Neural cell (in vitro differentiated cells): ENCODE data around the gene INO80.

ENCODE experiments used
- CTCF ChIP-seq: fragments of 450-650 bp; IDR thresholded peaks from 2 replicates; pipeline ENCODE4 v1.5.1; 2014; ENCODE audit warnings: antibody characterized with exemption, mild to moderate bottlenecking, moderate library complexity; ENCODE audit not compliant: poor library complexity, severe bottlenecking
- EP300 ChIP-seq: fragments of 450-650 bp; conservative IDR thresholded peaks from 2 replicates; pipeline ENCODE4 v1.6.1; 2014; ENCODE audit warnings: antibody characterized with exemption, mild to moderate bottlenecking, moderate library complexity; ENCODE audit not compliant: poor library complexity, severe bottlenecking
- EZH2 ChIP-seq: fragments of 200-600, 300-800 bp; shearing (Covaris generic), sonication (generic); IDR thresholded peaks from 2 replicates; pipeline ENCODE4 v1.6.1; 2014; ENCODE audit warnings: antibody characterized with exemption, low read length, borderline replicate concordance, mild to moderate bottlenecking; ENCODE audit not compliant: insufficient read depth, poor library complexity, severe bottlenecking
- MXI1 ChIP-seq: fragments of 450-650 bp; conservative IDR thresholded peaks from 2 replicates; pipeline ENCODE4 v1.6.1; 2014; ENCODE audit warnings: antibody characterized with exemption, mild to moderate bottlenecking; ENCODE audit not compliant: poor library complexity, severe bottlenecking
- POLR2AphosphoS5 ChIP-seq: IDR thresholded peaks from 2 replicates; pipeline ENCODE4 v1.6.1; 2012
- RAD21 ChIP-seq: fragments of 450-650 bp; conservative IDR thresholded peaks from 2 replicates; pipeline ENCODE4 v1.6.1; 2014; ENCODE audit warnings: antibody characterized with exemption, mild to moderate bottlenecking, moderate library complexity
- REST ChIP-seq: IDR thresholded peaks from 2 replicates; pipeline ENCODE4 v1.6.1; 2012; ENCODE audit warnings: borderline replicate concordance
- SMC3 ChIP-seq: fragments of 450-650 bp; conservative IDR thresholded peaks from 2 replicates; pipeline ENCODE4 v1.6.1; 2014; ENCODE audit warnings: antibody characterized with exemption, mild to moderate bottlenecking, moderate library complexity; ENCODE audit not compliant: poor library complexity
- TAF1 ChIP-seq: IDR thresholded peaks from 2 replicates; pipeline ENCODE4 v1.6.1; 2012; ENCODE audit warnings: low read depth

GRCh38 chr15:40932649-40933516 lies 183.2 kb downstream of the INO80 start:
- TF ChIP-seq CTCF = no peak
- TF ChIP-seq EZH2 = no peak
- TF ChIP-seq EP300 = no peak
- TF ChIP-seq SMC3 = no peak
- TF ChIP-seq MXI1 = no peak
- no peak for TF ChIP-seq REST
- TF ChIP-seq POLR2AphosphoS5 = no peak
- no peak for TF ChIP-seq TAF1
- no peak for TF ChIP-seq RAD21
